ENCODE measurements around the gene VTCN1. TPM values are rescaled to one million over a fixed set of nuclear protein-coding genes. Genes with fewer than 3 reads are reported as not detected.
"Not testable (repeated sequence)": the region's sequence is repeated elsewhere in the genome, so short reads cannot be mapped to it uniquely, and the experiment has no call there.

The VTCN1 gene
- total RNA-seq, 1 donor from 2014 or later = not detected

GRCh38 chr1:117124661-117125060 lies 86.1 kb downstream of the VTCN1 start:
- Histone ChIP-seq H3K4me3 (no peak overlapping the region), H3K27me3 (no peaks in the 10 kb centered on the region), H3K27ac (no peak overlapping the region), H3K9me3 (no peaks in the 10 kb centered on the region), H3K36me3 (no peaks in the 10 kb centered on the region), H3K4me1 (peaks cover 3 to 9% of the 10 kb centered on the region in 2 donors)
- DNase-seq (ENCODE audit: low spot score in 2 of 2) = no peak
- intact Hi-C loops (cut with DNase I) = loop anchor here (5.0 to 10.0 kb wide), 3 partner anchors 480 to 1147 kb away; partner anchors contain the start of genes CD58, SLC22A15 and TENT5C
- no peak for TF ChIP-seq CTCF (IDR thresholded peaks at IDR 0.05)

GRCh38 chr1:117123274-117123673 lies 87.5 kb downstream of the VTCN1 start:
- peaks cover 3 to 8% of the 10 kb centered on the region in 2 donors for H3K4me1 ChIP-seq
- no peaks in the 10 kb centered on the region for H3K27me3 ChIP-seq
- no peak overlapping the region for H3K4me3 ChIP-seq
- H3K36me3 ChIP-seq = no peaks in the 10 kb centered on the region
- no peak for DNase-seq (ENCODE audit: low spot score in 2 of 2)
- no peaks in the 10 kb centered on the region for H3K9me3 ChIP-seq
- TF ChIP-seq CTCF (IDR thresholded peaks at IDR 0.05) = no peak
- intact Hi-C loops (cut with DNase I) = loop anchor here (2.0 to 10.0 kb wide), 4 partner anchors 244 to 1146 kb away; partner anchors contain the start of genes CD58, MAN1A2, SLC22A15 and TENT5C
- no peak overlapping the region for H3K27ac ChIP-seq

GRCh38 chr1:117122330-117123025 lies 88.2 kb downstream of the VTCN1 start:
- Histone ChIP-seq H3K9me3 (no peaks in the 10 kb centered on the region), H3K27ac (peak overlapping the region; percentile 86 to 88), H3K36me3 (no peaks in the 10 kb centered on the region), H3K4me3 (peak overlapping the region; percentile 73 to 90), H3K4me1 (peaks cover 3 to 5% of the 10 kb centered on the region in 2 donors), H3K27me3 (no peaks in the 10 kb centered on the region)
- DNase-seq (ENCODE audit: low spot score in 2 of 2) = no peak
- TF ChIP-seq CTCF (IDR thresholded peaks at IDR 0.05) = no peak
- intact Hi-C loops (cut with DNase I) = loop anchor here (1.0 to 10.0 kb wide), 5 partner anchors 62 to 1145 kb away; partner anchors contain the start of genes CD58, MAN1A2, SLC22A15 and TENT5C

GRCh38 chr1:117121589-117122329 lies 89.0 kb downstream of the VTCN1 start, which contains the start of gene TRIM45:
TSS of gene TRIM45 (minus strand) at chr1:117121749. CDS start at chr1:117121201, 548 bp downstream.
- intact Hi-C loops (cut with DNase I) = loop anchor here (1.0 to 10.0 kb wide), 6 partner anchors 28 to 1144 kb away; partner anchors contain the start of genes CD58, MAN1A2, SLC22A15 and TENT5C
- peak; percentile 86 to 99 for DNase-seq (ENCODE audit: low spot score in 2 of 2)
- no peaks in the 10 kb centered on the region for H3K36me3 ChIP-seq
- peak within 1 kb of the TSS; percentile 73 to 90 for H3K4me3 ChIP-seq
- no peaks in the 10 kb centered on the region for H3K9me3 ChIP-seq
- peaks cover 3 to 5% of the 10 kb centered on the region in 2 donors for H3K4me1 ChIP-seq
- peak within 1 kb of the TSS; percentile 86 to 88 for H3K27ac ChIP-seq
- peak; percentile 66 to 86 (median 80) for TF ChIP-seq CTCF (IDR thresholded peaks at IDR 0.05)
- no peaks in the 10 kb centered on the region for H3K27me3 ChIP-seq

GRCh38 chr1:117120774-117121588 lies 89.7 kb downstream of the VTCN1 start:
- peak overlapping the region; percentile 73 to 90 for H3K4me3 ChIP-seq
- no peaks in the 10 kb centered on the region for H3K27me3 ChIP-seq
- no peak for TF ChIP-seq CTCF (IDR thresholded peaks at IDR 0.05)
- no peak for DNase-seq (ENCODE audit: low spot score in 2 of 2)
- H3K27ac ChIP-seq = peak overlapping the region; percentile 86 to 88
- no peaks in the 10 kb centered on the region for H3K36me3 ChIP-seq
- peaks cover 3 to 5% of the 10 kb centered on the region in 2 donors for H3K4me1 ChIP-seq
- H3K9me3 ChIP-seq = no peaks in the 10 kb centered on the region
- intact Hi-C loops (cut with DNase I) = loop anchor here (1.0 to 10.0 kb wide), 4 partner anchors 28 to 1144 kb away; partner anchors contain the start of genes CD58, SLC22A15 and TENT5C

DNA sequence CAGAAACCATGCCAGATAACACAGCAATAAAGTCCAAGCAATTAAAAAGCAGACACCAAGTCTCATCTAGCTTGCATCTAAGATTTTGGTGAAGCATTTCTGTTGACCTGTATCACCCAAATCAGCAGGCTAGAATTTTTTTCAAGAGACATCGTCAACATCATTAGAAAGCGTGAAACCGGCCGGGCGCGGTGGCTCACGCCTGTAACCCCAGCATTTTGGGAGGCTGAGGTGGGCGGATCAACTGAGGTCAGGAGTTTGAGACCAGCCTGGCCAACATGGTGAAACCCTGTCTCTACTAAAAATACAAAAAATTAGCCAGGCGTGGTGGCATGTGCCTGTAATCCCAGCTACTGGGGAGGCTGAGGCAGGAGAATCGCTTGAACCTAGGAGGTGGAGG lies 91.6 kb downstream of the VTCN1 start:
- peaks cover 7 to 11% of the 10 kb centered on the region in 2 donors for H3K36me3 ChIP-seq
- H3K27me3 ChIP-seq; H3K9me3 ChIP-seq; H3K4me1 ChIP-seq; H3K4me3 ChIP-seq; H3K27ac ChIP-seq; intact Hi-C loops (cut with DNase I); DNase-seq (ENCODE audit: low spot score in 2 of 2): not testable (repeated sequence)
